DOHH2 (cell line): Measurements from ENCODE around the gene DCTN2.

ENCODE experiments used
- EZH2phosphoT487 ChIP-seq: fragments of 200-600 bp; sonication (generic); IDR thresholded peaks from 2 replicates; pipeline ENCODE4 v1.6.1; 2017; ENCODE audit warnings: borderline replicate concordance, mild to moderate bottlenecking, antibody characterized with exemption, low read length, moderate library complexity, mixed read lengths
- TF ChIP-seq, protein P1 (sequence below): fragments of 200-600 bp; sonication (generic); IDR thresholded peaks from one replicate; pipeline ENCODE4 v1.5.1; 2014; ENCODE audit warnings: antibody characterized with exemption, mild to moderate bottlenecking, low read depth, low read length; ENCODE audit not compliant: poor library complexity, severe bottlenecking

DNA sequence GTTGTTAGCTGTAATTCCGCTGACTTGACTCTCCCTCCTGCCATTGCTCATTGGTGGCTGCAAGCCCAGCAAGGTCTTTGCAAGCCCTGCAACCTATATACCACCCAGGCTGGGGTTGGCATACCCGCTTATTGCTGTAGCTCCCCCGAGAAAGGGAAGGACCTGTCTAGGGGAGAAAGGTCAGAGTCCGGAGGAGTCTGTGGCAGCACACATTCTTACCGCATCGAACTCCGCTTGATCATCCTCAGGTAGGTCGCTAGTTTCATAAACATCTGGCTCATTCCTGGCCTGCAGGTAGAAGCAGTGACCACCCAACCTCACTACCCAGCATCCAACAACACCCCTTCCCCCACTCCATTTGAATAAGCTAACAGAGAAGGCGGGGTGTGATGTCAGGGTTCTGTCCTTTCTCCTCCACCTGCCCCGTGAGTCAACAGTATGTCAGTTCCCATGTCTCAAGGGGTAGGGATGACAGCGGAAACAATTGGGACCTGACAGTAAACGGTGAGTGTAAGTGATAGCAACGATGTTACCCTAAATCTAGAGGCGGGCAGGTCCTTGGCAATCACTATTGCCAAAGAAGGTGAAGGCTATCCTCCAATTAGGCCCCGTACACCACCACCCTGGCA, 1.1 kb downstream of the DCTN2 start:
- TF ChIP-seq, protein P1, sequence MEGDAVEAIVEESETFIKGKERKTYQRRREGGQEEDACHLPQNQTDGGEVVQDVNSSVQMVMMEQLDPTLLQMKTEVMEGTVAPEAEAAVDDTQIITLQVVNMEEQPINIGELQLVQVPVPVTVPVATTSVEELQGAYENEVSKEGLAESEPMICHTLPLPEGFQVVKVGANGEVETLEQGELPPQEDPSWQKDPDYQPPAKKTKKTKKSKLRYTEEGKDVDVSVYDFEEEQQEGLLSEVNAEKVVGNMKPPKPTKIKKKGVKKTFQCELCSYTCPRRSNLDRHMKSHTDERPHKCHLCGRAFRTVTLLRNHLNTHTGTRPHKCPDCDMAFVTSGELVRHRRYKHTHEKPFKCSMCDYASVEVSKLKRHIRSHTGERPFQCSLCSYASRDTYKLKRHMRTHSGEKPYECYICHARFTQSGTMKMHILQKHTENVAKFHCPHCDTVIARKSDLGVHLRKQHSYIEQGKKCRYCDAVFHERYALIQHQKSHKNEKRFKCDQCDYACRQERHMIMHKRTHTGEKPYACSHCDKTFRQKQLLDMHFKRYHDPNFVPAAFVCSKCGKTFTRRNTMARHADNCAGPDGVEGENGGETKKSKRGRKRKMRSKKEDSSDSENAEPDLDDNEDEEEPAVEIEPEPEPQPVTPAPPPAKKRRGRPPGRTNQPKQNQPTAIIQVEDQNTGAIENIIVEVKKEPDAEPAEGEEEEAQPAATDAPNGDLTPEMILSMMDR: no peak
- TF ChIP-seq EZH2phosphoT487: no peak
